CD4-positive, alpha-beta T cell treated with Interleukin-10 for 1 hour (primary cell): ENCODE results near the gene RPS6KA2.
"Not testable (repeated sequence)": the region's sequence is repeated elsewhere in the genome, so short reads cannot be mapped to it uniquely, and the experiment has no call there.

ENCODE experiments used
- DNase-seq: peaks from one replicate; pipeline ENCODE4 v3.0.0-alpha.2; 2020

Gene RPS6KA2

GRCh38 chr6:166655713-166656229 lies 28.7 kb upstream of the RPS6KA2 start:
- no peak for DNase-seq

GRCh38 chr6:166655251-166655650 lies 28.2 kb upstream of the RPS6KA2 start:
- no peak for DNase-seq

GRCh38 chr6:166654573-166654972 lies 27.5 kb upstream of the RPS6KA2 start:
- no peak for DNase-seq

GRCh38 chr6:166653639-166653941 lies 26.5 kb upstream of the RPS6KA2 start:
- no peak for DNase-seq

GRCh38 chr6:166650824-166651807 lies 24.1 kb upstream of the RPS6KA2 start:
- no peak for DNase-seq

GRCh38 chr6:166650047-166650446 lies 23.0 kb upstream of the RPS6KA2 start:
- DNase-seq: no peak

GRCh38 chr6:166648846-166649245 lies 21.8 kb upstream of the RPS6KA2 start:
- no peak for DNase-seq

- DNase-seq: no peak
Measured at GRCh38 chr6:166647896-166648295, 20.8 kb upstream of the RPS6KA2 start.

GRCh38 chr6:166646716-166647115 lies 19.7 kb upstream of the RPS6KA2 start:
- DNase-seq: no peak

- DNase-seq: no peak
Measured at GRCh38 chr6:166645896-166646295, 18.8 kb upstream of the RPS6KA2 start.

- DNase-seq: no peak
Measured at GRCh38 chr6:166644681-166645080, 17.6 kb upstream of the RPS6KA2 start.

GRCh38 chr6:166643891-166644590 lies 17.0 kb upstream of the RPS6KA2 start:
- DNase-seq: no peak

- no peak for DNase-seq
Measured at GRCh38 chr6:166642646-166643045, 15.6 kb upstream of the RPS6KA2 start.

- peak; percentile 6 for DNase-seq
Measured at GRCh38 chr6:166640342-166641043, 13.4 kb upstream of the RPS6KA2 start.

GRCh38 chr6:166639921-166640320 lies 12.9 kb upstream of the RPS6KA2 start:
- no peak for DNase-seq

GRCh38 chr6:166638573-166638964 lies 11.5 kb upstream of the RPS6KA2 start:
- DNase-seq: no peak

GRCh38 chr6:166637812-166638572 lies 10.9 kb upstream of the RPS6KA2 start:
- DNase-seq: no peak

GRCh38 chr6:166636934-166637333 lies 9.9 kb upstream of the RPS6KA2 start:
- DNase-seq: no peak

- DNase-seq: no peak
Measured at GRCh38 chr6:166636191-166636933, 9.3 kb upstream of the RPS6KA2 start.

- DNase-seq: no peak
Measured at GRCh38 chr6:166635013-166635970, 8.2 kb upstream of the RPS6KA2 start.

GRCh38 chr6:166634581-166634980 lies 7.5 kb upstream of the RPS6KA2 start:
- not testable (repeated sequence) for DNase-seq
